ENCODE results near the gene TOM1L2.
"Not testable (repeated sequence)": the region's sequence is repeated elsewhere in the genome, so short reads cannot be mapped to it uniquely, and the experiment has no call there.

TOM1L2 gene

DNA sequence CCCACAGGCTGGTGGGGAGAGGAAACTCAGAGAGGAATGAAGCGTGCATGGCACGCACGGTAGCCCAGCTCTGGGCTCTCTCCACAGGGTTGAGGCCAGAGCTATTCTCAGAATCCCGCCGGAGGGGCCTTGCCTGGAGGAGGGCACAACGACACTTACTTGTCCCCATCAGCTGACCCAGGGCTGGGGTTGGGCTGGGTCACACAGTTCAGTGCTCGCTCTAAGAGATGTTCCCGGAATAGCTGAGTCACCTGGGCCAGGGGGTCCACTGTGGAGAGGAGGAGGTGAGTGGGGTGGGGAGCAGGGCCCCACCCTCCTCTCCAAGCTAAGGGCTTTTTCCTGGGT is 157.2 kb downstream of the TOM1L2 start:
- TF ChIP-seq POLR2A (IDR thresholded peaks at IDR 0.05; ENCODE audit: low read depth, low read length), result no peak
- FAIRE-seq (no peak), DNase-seq (ENCODE audit: insufficient read length, low spot score) (no peak)

DNA sequence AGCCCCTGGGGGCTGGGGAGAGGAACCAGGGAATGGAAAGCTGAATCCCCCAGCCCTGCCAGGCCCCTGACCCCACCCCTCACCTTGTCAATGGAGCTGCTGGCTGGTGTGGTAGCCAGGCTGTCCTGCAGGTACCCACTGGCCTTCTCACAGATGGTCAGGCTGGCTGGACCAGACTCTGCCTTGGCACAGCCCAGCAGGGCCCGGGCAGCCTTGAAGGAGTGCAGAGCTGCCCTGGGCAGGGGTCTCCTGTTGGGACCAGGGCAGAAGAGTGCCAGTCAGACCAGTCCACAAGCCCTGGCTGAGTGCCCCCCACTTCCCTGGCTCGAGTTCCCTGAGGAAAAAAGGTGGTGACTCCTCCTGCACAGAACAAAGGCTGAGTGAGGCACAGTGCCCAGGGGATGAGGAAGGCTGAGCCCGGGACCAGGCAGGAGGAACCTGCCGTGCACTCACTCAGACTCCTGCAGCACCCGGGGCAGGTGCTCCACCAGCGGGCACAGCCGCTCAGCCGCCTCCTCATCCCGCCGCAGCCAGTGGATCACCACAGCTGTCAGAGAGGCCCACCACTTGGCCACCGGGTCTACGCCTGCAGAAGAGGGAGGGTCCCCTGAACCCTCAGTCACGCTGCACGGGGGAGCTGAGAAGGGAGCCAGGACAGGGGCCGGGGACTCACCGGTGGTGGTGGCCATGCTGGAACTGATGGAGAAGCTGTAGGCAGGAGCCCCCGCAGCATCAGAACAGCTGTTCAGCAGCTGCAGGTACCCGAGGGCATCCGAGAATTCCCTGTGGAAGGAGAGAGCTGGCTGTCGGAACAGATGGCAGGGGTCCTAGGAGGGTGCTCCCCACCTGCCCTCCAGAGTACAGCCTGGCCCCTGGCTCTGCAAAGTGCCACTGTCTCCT is 157.8 kb downstream of the TOM1L2 start:
- DNase-seq (ENCODE audit: insufficient read length, low spot score) (no peak), FAIRE-seq (no peak)
- TF ChIP-seq POLR2A (IDR thresholded peaks at IDR 0.05; ENCODE audit: low read depth, low read length), result no peak

DNA sequence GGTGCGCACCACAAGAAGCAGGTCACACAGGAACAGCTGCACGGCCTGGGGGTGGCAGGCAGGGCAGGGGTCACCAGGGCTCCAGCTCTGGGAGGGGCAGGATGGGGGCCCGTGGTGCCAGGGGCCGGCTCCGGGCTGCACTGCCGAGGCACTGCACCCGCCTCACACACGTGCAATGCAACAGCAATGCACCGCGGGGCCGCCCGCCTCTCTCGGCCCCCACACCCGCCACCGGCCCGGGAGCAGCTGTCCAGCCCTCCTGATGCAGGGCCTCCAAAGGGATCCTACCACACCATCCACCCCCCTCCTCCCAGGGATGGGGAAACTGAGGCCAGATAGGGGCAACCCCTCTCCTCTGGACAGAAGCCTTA is 158.5 kb downstream of the TOM1L2 start:
- DNase-seq (ENCODE audit: insufficient read length, low spot score), result no peak
- TF ChIP-seq POLR2A (IDR thresholded peaks at IDR 0.05; ENCODE audit: low read depth, low read length), result no peak
- no peak for FAIRE-seq

DNA sequence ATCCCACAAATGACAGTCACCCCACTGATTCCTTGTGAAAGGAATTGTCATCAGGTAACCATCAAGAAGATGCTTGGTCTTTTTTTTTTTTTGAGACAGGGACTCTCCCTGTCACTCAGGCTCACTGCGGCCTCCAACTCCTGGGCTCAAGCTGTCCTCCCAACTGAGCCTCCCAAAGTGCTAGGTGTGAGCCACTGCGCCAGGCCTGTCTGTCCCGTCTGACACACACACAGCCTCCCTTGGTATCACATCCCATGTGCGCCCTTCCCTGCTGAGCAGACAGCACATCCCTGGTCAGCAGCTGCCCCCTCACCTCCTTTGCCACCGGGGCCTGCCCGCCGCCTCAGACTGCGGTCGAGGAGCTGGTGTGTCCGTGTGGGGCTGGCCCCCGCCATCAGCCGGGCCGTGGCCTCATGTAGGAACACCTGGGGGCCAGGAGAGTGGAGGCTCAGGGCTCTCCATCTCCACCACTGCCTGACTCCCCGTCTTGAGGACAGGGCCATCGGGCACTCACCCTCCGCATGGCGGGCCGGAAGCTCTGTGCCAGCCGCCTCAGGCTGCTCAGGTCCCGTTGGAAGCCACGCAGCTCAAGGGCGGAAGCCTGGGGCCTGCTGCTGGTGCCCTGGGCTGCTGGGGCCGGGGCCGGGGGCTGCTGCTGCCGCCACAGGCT is 159.0 kb downstream of the TOM1L2 start:
- TF ChIP-seq POLR2A (IDR thresholded peaks at IDR 0.05; ENCODE audit: low read depth, low read length), result no peak
- FAIRE-seq (no peak), DNase-seq (ENCODE audit: insufficient read length, low spot score) (no peak)

DNA sequence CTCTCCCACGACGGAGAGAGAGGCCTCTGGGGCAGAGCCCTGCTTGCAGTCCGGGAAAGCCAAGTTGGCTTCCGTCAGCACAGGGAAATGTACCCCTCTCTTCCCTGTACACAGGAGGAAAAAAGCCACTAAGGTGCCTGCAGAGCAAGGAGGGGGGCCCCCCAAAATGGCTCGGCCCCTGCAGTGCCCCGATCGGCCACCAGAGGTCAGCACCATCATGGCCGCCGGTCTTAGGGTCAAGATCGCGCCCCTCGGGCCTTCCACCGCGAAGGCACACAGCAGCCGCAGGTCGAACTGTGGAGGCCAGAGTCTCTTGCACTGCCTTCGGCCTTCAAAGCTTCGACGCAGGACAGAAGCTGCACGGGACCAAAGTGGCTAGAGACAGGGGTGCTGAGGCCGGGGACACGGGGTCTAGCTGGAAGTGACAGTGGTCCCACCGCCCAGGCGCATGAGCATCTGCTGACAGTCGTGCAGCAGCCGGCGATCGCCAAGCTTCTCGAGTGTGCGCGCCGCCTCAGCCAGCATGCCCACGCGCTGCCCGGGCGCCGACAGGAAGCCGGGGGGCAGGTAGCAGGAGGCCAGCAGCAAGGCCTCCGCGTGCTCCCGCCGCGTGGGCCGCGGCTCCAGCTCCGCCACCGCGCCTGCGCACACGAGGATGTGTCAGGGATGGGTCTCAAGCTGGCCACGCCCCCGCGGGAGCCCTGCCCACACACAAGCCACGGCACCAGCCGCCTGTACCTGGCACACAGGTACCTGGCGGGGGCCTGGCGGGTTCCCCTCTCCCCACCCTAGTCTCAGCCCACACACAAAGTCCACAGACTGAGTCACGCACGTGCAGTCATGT is 159.8 kb downstream of the TOM1L2 start:
- DNase-seq (ENCODE audit: insufficient read length, low spot score) (peak; percentile 94), FAIRE-seq (no peak)
- TF ChIP-seq POLR2A (IDR thresholded peaks at IDR 0.05; ENCODE audit: low read depth, low read length), result no peak

DNA sequence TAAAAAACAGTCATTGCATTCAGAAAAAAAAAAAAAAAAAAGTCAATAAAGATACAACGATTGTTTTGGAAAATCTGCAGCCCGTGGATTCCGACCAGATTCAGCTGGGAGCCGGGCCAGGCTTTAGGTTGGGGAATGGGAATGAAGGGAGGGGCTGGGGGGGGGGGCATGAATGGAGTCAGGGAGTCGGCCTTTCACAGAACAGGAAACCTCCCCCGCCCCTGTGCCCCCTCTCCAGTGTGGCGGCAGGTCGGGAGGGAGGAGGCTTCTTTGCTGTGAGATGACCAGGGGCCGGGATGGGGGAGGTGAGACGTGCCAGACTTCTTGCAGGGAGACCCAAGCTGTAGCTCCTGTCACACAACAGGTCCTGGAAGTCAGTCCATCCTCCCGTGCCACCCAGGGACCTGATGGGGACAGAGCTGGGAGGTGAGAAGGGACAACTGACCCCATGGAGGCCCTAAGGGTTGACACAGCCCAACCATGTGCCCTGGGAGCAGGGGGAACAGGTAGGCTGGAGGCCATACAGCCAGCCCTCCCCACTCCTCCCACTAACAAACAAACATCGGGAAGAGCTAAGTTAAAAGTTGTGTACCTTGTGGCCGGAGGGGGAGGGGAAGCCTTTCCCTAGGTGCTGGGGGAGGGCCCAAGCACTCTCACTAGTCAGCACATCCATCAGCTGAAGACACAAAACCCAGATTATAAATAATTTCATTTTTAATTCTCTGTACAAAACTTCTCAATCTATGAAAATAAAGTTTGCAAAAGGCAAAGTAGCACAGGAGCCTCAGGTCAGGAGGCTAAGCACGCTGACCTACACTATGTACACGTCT is 160.6 kb downstream of the TOM1L2 start:
- no peak for TF ChIP-seq POLR2A (IDR thresholded peaks at IDR 0.05; ENCODE audit: low read depth, low read length)
- FAIRE-seq (no peak), DNase-seq (ENCODE audit: insufficient read length, low spot score) (no peak)

DNA sequence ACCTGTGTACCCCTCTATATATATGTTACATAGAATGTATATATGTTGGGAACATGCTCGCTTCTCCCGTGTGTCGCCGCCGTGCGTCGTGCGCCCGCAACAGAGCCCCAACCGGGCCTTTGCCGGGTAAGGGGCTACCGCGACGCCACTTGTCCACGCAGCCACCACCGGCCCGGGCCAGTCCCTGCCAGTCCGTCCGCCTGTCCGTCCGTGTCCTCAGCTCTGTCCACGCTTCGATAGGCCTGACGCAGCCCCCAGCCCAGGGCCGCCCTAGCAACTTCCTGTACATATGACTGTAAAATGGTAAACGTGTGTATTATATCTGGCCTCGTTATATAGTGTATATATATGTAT is 161.3 kb downstream of the TOM1L2 start:
- no peak for DNase-seq (ENCODE audit: insufficient read length, low spot score)
- no peak for TF ChIP-seq POLR2A (IDR thresholded peaks at IDR 0.05; ENCODE audit: low read depth, low read length)
- no peak for FAIRE-seq

DNA sequence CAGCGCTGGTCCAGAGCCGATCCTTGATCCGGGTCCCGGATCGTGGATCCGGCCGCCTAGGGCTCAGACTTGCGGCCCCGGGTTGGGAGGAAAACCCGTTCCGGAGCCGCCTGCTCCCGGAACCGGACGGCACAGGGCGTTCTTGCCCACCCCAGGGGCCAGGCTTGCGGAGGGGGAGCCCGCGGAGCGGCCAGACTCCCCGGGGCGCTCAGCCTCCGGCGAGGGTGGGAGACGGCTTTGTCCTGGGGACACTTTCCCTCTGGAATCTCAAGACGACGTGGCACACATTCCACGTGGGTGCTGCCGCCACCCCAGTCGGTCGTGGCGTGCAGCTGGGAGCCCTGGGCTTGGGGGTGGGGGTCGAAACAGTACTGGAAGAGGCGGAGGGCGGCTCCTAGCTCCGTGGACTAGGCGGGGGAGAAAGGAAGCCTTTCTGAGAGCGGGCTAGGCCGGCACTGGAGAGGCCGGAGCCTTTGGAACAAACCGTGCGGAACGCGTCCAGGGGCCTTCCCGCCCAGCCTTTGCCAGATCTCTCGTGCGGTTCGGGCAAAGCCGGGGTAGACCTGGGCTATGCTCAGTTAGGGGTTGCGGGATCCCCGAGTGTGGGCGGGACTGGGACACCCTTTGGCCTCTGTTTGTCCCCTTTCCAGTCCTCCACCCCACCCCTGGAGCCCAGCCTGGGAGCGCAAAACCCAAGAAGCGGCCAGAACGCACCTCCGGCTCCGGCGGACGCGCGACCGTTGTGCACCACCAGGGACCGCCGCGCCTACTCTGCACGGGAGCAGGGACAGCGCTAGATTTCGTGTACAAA is 161.9 kb downstream of the TOM1L2 start:
- no peak for TF ChIP-seq POLR2A (IDR thresholded peaks at IDR 0.05; ENCODE audit: low read depth, low read length)
- DNase-seq (ENCODE audit: insufficient read length, low spot score) (no peak), FAIRE-seq (no peak)

DNA sequence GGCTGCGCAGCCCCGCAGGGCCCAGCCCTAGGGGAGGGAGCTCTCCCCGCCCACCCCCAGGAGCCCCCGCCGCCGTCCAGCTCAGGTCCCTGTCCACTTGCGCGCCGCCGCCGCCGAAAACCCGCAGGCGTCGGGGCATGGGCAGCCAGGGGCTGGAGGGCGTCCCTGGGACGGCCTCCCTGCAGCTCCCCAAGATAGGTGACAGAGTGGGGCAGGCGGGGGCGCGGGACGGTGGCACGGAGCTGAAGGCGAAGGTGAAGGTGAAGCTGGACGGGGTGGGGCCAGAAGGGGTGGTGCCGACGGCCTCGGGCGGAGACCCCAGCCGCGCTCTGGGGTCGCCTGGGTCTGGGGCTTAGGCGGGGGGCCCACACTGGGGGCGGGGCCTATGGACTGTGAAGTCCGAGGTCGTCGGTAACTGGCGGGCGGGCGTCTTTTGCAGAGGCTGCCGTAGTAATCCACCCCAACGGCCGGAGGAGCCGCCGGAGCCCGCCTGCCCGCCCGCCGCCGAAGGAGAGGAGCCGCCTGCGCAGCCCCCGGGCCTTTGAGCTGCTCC is 162.6 kb downstream of the TOM1L2 start:
- TF ChIP-seq POLR2A (IDR thresholded peaks at IDR 0.05; ENCODE audit: low read depth, low read length), result no peak
- FAIRE-seq, result no peak
- no peak for DNase-seq (ENCODE audit: insufficient read length, low spot score)

DNA sequence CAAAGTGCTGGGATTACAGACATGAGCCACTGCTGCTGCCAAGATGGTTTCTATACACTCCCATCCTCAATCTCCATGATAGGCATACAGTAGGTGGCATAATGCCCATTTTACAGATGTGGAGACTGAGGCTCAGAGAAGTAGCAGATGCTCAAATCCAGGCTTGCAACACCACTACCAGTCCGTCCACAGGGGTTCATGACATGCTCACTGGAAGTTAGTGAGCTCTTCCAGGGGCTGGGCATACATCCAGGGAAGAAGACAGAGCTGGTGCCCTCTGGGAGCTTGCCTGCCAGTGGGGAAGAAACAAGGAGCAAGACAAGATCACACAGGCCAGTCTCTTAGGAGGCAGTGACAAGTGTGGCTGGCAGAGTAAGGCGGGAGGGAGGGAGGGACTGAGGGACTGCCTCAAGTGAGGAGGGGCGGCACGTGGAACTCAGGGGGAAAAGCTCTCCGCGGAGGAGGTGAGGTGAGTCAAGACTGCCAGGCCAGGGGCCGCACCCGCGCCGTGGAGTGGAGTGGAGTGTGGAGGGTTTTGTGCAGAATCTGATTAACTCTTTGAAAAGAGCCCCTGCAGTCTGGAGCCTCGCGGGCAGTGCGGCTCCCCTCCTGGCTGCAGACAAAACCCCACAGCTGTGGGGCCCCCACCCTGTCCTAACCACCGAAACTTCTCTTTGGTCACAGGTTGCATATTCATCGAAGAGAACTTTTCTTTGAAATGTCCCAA is 163.3 kb downstream of the TOM1L2 start:
- DNase-seq (ENCODE audit: insufficient read length, low spot score) (no peak), FAIRE-seq (no peak)
- TF ChIP-seq POLR2A (IDR thresholded peaks at IDR 0.05; ENCODE audit: low read depth, low read length), result no peak

DNA sequence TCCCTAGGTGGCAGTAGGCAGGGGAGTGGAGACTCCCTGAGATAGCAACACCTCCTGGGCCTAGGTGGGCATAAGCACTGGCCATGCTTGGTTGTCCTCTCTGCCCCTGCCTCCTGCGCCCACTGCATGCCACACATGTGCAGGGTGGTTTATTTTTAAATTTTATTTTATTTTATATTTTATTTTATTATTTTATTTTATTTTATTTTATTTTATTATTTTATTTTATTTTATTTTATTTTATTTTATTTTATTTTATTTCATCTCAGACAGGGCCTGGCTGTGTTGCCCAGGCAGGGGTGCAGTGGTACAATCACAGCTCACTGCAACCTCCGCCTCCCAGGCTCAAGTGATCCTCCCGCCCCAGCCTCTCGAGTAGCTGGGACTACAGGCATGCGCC is 164.0 kb downstream of the TOM1L2 start:
- not testable (repeated sequence) for FAIRE-seq; DNase-seq (ENCODE audit: insufficient read length, low spot score)

DNA sequence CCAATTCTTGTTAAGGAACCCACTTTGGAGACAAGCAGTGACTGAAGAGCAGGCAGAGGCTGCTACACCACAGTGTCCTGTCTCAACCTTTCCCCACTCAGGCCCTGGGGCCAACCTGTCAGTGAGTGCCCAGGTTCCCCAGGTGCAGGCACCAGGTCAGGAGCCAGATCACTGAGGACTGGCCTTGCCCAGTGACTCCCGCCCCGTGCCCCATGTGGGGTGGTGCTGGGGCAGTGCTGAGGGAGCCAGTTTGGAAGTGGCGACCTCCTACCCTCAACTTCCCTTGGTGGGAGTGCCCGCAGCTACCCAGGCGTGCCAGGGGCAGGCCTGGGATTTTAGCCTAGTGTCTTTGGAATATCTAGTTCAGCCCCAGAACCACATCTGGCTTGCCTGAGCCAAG is 164.8 kb downstream of the TOM1L2 start:
- FAIRE-seq (no peak), DNase-seq (ENCODE audit: insufficient read length, low spot score) (no peak)
- TF ChIP-seq POLR2A (IDR thresholded peaks at IDR 0.05; ENCODE audit: low read depth, low read length), result no peak
